PC-9 (cell line): Measurements from ENCODE around the gene TBC1D2B.
"Not testable (repeated sequence)": the region's sequence is repeated elsewhere in the genome, so short reads cannot be mapped to it uniquely, and the experiment has no call there.

Source experiments
- EZH2 ChIP-seq: fragments of 200-600 bp; sonication (generic); IDR thresholded peaks from 2 replicates; pipeline ENCODE4 v1.8.0; 2017; ENCODE audit warnings: antibody characterized with exemption, low read depth
- TF ChIP-seq, protein P1 (sequence below): fragments of 200-600 bp; sonication (generic); conservative IDR thresholded peaks from 2 replicates; pipeline ENCODE4 v1.6.1; 2017; ENCODE audit warnings: mixed run types, antibody characterized with exemption, mild to moderate bottlenecking, moderate library complexity

DNA sequence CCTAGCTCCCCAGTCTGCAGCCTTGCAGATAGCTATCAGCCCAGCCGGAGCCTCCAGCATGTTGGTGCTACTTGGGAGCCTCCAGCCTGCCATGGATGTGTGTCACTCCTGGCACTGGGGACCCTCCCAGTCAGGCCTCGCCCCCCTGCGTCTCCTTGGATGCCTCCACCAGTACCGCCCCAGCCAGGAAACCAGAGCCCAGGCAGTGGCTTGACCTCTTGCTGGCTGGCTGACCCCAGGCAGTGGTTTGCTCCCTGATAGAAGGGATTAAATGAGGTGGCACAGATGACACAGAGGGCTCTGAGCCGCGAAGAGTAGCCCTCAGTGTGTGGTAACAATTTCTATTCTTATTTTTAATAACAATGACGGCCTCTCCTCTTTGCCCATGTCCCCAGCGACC is 98.4 kb downstream of the TBC1D2B start:
- TF ChIP-seq, protein P1, sequence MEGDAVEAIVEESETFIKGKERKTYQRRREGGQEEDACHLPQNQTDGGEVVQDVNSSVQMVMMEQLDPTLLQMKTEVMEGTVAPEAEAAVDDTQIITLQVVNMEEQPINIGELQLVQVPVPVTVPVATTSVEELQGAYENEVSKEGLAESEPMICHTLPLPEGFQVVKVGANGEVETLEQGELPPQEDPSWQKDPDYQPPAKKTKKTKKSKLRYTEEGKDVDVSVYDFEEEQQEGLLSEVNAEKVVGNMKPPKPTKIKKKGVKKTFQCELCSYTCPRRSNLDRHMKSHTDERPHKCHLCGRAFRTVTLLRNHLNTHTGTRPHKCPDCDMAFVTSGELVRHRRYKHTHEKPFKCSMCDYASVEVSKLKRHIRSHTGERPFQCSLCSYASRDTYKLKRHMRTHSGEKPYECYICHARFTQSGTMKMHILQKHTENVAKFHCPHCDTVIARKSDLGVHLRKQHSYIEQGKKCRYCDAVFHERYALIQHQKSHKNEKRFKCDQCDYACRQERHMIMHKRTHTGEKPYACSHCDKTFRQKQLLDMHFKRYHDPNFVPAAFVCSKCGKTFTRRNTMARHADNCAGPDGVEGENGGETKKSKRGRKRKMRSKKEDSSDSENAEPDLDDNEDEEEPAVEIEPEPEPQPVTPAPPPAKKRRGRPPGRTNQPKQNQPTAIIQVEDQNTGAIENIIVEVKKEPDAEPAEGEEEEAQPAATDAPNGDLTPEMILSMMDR, result not testable (repeated sequence)
- not testable (repeated sequence) for TF ChIP-seq EZH2
